OCI-LY3 (cell line): ENCODE data around the gene PALLD.

Experiments used
- H2AFZ ChIP-seq: fragments of 200-600, 300-600 bp; shearing (Covaris generic); 2 replicates; pipeline ENCODE4 v1.6.0; 2014; ENCODE audit warnings: antibody characterized with exemption, low read depth, low read length
- H3K27ac ChIP-seq: fragments of 200-600, 300-600 bp; sonication (generic); 2 replicates; pipeline ENCODE4 v1.5.1; 2014; ENCODE audit warnings: mild to moderate bottlenecking, low read length, moderate library complexity, mixed read lengths
- H3K27me3 ChIP-seq: fragments of 200-600, 300-600 bp; sonication (generic); 2 replicates; pipeline ENCODE4 v1.6.1; 2014; ENCODE audit warnings: low read depth, low read length, mixed read lengths
- H3K36me3 ChIP-seq: fragments of 200-600, 300-600 bp; sonication (generic); replicated peaks from 2 replicates; pipeline ENCODE3; 2014; ENCODE audit warnings: low read depth, low read length, mixed read lengths
- H3K4me1 ChIP-seq: fragments of 300-600, 200-600 bp; sonication (generic); 2 replicates; pipeline ENCODE4 v1.6.1; 2014; ENCODE audit warnings: low read length, mixed read lengths
- H3K4me2 ChIP-seq: fragments of 200-600, 300-600 bp; sonication (generic); 2 replicates; pipeline ENCODE4 v1.6.1; 2014; ENCODE audit warnings: low read length, mixed read lengths
- H3K4me3 ChIP-seq: fragments of 300-600, 200-600 bp; sonication (generic); 2 replicates; pipeline ENCODE4 v1.5.1; 2014; ENCODE audit warnings: antibody characterized with exemption, mild to moderate bottlenecking, low read length, moderate library complexity
- H3K79me2 ChIP-seq: fragments of 300-600, 200-600 bp; shearing (Covaris generic); 2 replicates; pipeline ENCODE4 v1.6.1; 2014; ENCODE audit warnings: mild to moderate bottlenecking, low read length, mixed read lengths
- H3K9ac ChIP-seq: fragments of 300-600, 200-600 bp; shearing (Covaris generic); 2 replicates; pipeline ENCODE4 v1.6.0; 2014; ENCODE audit warnings: mild to moderate bottlenecking, low read length, moderate library complexity
- H3K9me3 ChIP-seq: fragments of 200-600, 300-600 bp; shearing (Covaris generic); 2 replicates; pipeline ENCODE4 v1.6.1; 2014; ENCODE audit warnings: low read length, mixed read lengths; ENCODE audit not compliant: insufficient read depth
- H4K20me1 ChIP-seq: fragments of 200-600, 300-600 bp; sonication (generic); 2 replicates; pipeline ENCODE4 v1.6.1; 2016; ENCODE audit warnings: low read length, mixed read lengths; ENCODE audit not compliant: insufficient read depth
- EZH2phosphoT487 ChIP-seq: fragments of 200-600 bp; shearing (Covaris generic); IDR thresholded peaks from 2 replicates; pipeline ENCODE4 v1.6.1; 2018; ENCODE audit warnings: antibody characterized with exemption, mixed run types, low read depth
- TF ChIP-seq, protein P1 (sequence below): fragments of 200-600, 300-600 bp; sonication (generic); IDR thresholded peaks from 2 replicates; pipeline ENCODE4 v1.5.1; 2014; ENCODE audit warnings: antibody characterized with exemption, low read length, low read depth

PALLD gene

DNA sequence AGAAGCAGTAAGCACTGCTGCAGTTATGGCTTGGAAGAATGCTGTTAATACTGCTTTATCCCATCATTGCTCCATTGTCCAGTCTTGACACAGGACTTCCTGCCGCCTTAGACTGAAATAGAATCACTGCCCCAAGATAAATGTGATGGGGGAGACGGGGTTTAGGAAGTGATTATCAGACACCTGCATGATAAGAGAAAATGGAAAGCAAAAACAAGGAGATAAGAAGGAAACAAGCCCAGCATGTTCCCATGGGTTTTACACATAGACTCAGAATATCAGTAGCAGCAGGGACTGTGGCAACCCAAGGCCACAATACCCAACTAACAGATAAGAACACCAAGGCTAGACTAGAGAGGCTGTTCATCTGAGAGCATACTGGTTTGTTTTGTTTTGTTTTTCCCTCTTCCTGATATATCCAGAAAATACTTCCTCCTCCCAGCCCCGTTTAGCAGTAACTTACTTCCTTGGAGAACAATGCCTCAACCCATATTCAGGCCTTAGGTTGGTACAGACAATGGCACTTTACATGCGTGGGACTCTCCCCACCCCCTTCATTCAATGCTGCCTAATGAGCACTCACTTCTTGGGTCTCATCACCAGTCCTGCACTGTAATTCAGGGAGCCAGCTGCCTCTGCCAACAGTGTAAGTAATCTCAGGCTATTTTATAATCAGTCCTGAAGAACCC lies 280.6 kb downstream of the PALLD start:
- H4K20me1 ChIP-seq, result no peaks in the 10 kb centered on the region
- H3K9me3 ChIP-seq, result peaks cover 8% of the 10 kb centered on the region; the same call in 1 of the 2 replicates
- peaks cover 1% of the 10 kb centered on the region; the same call in 1 of the 2 replicates for H3K27me3 ChIP-seq
- TF ChIP-seq EZH2phosphoT487, result no peak
- TF ChIP-seq, protein P1, sequence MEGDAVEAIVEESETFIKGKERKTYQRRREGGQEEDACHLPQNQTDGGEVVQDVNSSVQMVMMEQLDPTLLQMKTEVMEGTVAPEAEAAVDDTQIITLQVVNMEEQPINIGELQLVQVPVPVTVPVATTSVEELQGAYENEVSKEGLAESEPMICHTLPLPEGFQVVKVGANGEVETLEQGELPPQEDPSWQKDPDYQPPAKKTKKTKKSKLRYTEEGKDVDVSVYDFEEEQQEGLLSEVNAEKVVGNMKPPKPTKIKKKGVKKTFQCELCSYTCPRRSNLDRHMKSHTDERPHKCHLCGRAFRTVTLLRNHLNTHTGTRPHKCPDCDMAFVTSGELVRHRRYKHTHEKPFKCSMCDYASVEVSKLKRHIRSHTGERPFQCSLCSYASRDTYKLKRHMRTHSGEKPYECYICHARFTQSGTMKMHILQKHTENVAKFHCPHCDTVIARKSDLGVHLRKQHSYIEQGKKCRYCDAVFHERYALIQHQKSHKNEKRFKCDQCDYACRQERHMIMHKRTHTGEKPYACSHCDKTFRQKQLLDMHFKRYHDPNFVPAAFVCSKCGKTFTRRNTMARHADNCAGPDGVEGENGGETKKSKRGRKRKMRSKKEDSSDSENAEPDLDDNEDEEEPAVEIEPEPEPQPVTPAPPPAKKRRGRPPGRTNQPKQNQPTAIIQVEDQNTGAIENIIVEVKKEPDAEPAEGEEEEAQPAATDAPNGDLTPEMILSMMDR, result no peak
- no peaks in the 10 kb centered on the region for H3K36me3 ChIP-seq
- H3K4me2 ChIP-seq, result no peak overlapping the region
- H3K79me2 ChIP-seq, result no peaks in the 10 kb centered on the region
- no peak overlapping the region for H2AFZ ChIP-seq
- H3K9ac ChIP-seq, result no peak overlapping the region
- H3K4me1 ChIP-seq, result no peaks in the 10 kb centered on the region
- no peak overlapping the region for H3K27ac ChIP-seq
- H3K4me3 ChIP-seq, result no peak overlapping the region

DNA sequence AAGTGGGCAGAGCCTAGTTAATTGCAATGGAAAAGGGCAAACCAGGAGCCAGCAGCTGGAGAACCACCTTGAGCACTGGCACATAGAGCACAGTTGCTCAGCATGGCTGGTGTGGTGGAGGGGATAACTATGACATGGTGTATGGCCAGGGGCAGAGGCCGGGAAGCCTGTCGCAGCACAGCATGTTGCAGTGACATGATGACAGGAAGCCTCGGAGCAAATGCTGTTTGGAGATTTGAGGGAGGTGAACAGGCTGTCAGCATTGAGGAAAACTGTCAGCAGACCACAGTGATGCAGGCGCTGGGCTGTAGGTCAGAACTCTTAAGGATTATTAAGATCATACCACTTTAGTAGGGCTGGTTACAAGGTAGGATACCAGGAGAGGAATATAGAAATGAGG lies 284.5 kb downstream of the PALLD start:
- Histone ChIP-seq H3K9ac (no peak overlapping the region), H3K79me2 (no peaks in the 10 kb centered on the region), H3K27me3 (peaks cover 8% of the 10 kb centered on the region; the same call in 1 of the 2 replicates), H3K27ac (no peak overlapping the region), H3K9me3 (peaks cover 4% of the 10 kb centered on the region; the same call in 1 of the 2 replicates), H4K20me1 (no peaks in the 10 kb centered on the region), H3K4me3 (no peak overlapping the region), H3K4me1 (no peaks in the 10 kb centered on the region), H3K4me2 (no peak overlapping the region), H2AFZ (no peak overlapping the region), H3K36me3 (no peaks in the 10 kb centered on the region)
- TF ChIP-seq EZH2phosphoT487, result no peak
- TF ChIP-seq, protein P1, result no peak

DNA sequence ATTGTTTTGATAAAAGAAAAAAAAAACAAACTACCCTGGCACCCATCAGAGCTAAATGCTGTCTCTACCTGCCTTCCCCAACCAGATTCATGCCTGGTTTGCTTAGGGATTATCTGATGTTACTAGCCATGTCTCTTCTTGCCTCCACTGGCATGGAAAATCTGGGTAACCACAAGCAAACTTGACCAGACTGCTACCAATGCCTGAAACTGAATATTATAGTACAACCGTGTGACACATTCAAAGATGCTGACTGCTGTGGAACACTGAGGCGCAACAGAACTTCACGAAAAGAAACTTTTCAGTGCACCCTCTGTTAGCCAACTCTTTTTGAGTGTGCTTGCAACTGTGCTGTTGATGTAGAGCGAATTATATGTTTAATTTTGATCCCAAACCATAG lies 285.1 kb downstream of the PALLD start:
- H3K4me1 ChIP-seq, result no peaks in the 10 kb centered on the region

DNA sequence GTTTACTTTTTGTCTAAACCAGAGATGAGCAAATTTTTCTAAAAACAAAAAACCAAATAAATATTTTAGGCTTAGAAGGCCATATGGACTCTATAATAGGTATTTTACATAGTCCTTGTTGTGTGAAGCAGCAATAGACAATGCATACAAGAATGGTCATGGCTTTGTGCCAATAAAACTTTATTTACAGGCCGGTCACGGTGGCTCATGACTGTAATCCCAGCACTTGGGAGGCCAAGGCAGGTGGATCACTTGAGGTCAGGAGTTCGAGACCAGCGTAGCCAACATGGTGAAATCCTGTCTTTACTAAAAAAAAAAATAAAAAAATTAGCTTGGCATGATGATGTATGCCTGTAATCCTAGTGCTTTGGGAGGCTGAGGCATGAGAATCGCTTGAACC lies 285.6 kb downstream of the PALLD start:
- H4K20me1 ChIP-seq, result no peaks in the 10 kb centered on the region
- H3K27ac ChIP-seq, result no peak overlapping the region
- no peaks in the 10 kb centered on the region for H3K9me3 ChIP-seq
- no peak overlapping the region for H2AFZ ChIP-seq
- TF ChIP-seq EZH2phosphoT487, result no peak
- TF ChIP-seq, protein P1, result no peak
- H3K4me2 ChIP-seq, result no peak overlapping the region
- no peak overlapping the region for H3K9ac ChIP-seq
- H3K36me3 ChIP-seq, result no peaks in the 10 kb centered on the region
- H3K4me1 ChIP-seq, result 0 out of 2 replicates have a peak, but pooled peaks cover 2% of the 10 kb centered on the region
- peaks cover 15% of the 10 kb centered on the region for H3K27me3 ChIP-seq
- no peak overlapping the region for H3K4me3 ChIP-seq
- H3K79me2 ChIP-seq, result no peaks in the 10 kb centered on the region

More for the DNA sequence above, 285.1 kb downstream of the PALLD start:
- Histone ChIP-seq H3K79me2 (no peaks in the 10 kb centered on the region), H3K4me3 (no peak overlapping the region), H2AFZ (no peak overlapping the region), H3K27ac (no peak overlapping the region), H4K20me1 (no peaks in the 10 kb centered on the region), H3K9ac (no peak overlapping the region), H3K27me3 (peaks cover 10% of the 10 kb centered on the region), H3K4me2 (no peak overlapping the region), H3K9me3 (no peaks in the 10 kb centered on the region), H3K36me3 (no peaks in the 10 kb centered on the region)
- no peak for TF ChIP-seq EZH2phosphoT487
- TF ChIP-seq, protein P1, result no peak
